Suprapubic skin (tissue), 4 donors: Measurements from ENCODE around the gene WASF2. TPM values are rescaled to one million over a fixed set of nuclear protein-coding genes. Genes with fewer than 3 reads are reported as not detected.
A peak's percentile ranks its signal among the peaks of the same experiment; 100 is the strongest.

Source experiments
- DNase-seq, 2 donors: peaks; one replicate each; pipeline ENCODE4 v3.0.0-alpha.2; 2019; ENCODE audit warnings: low spot score in 2 of 2
- H3K27ac ChIP-seq: fragments of 200-600 bp; sonication (generic); one replicate; pipeline ENCODE4 v1.5.1; 2019
- H3K27me3 ChIP-seq: fragments of 200-600 bp; sonication (generic); one replicate; pipeline ENCODE4 v1.5.1; 2019
- H3K36me3 ChIP-seq: fragments of 200-600 bp; sonication (generic); one replicate; pipeline ENCODE4 v1.5.1; 2019
- H3K4me1 ChIP-seq: fragments of 200-600 bp; sonication (generic); one replicate; pipeline ENCODE4 v1.5.1; 2019
- H3K4me3 ChIP-seq: fragments of 200-600 bp; sonication (generic); one replicate; pipeline ENCODE4 v1.5.1; 2019; ENCODE audit warnings: mild to moderate bottlenecking
- H3K9me3 ChIP-seq: fragments of 200-600 bp; sonication (generic); one replicate; pipeline ENCODE4 v1.5.1; 2019
- CTCF ChIP-seq, 2 donors: fragments of 200-600 bp in 1 of 2; fragments of 450-650 bp in 1 of 2; sonication (generic) in 1 of 2; IDR thresholded peaks; one replicate each; pipeline ENCODE4 v1.5.1; 2016 to 2019; ENCODE audit warnings: antibody characterized with exemption in 2 of 2, mild to moderate bottlenecking in 1 of 2, moderate library complexity in 1 of 2
- EP300 ChIP-seq: sonication (generic); formaldehyde crosslinking; IDR thresholded peaks from one replicate; pipeline ENCODE4 v1.6.1; 2017; ENCODE audit warnings: antibody characterized with exemption
- POLR2A ChIP-seq, 2 donors: fragments of 450-650 bp; IDR thresholded peaks; one replicate each; pipeline ENCODE4 v1.6.1; 2017; ENCODE audit warnings: antibody characterized with exemption in 2 of 2, mild to moderate bottlenecking in 2 of 2, moderate library complexity in 2 of 2
- POLR2AphosphoS5 ChIP-seq, 3 donors: sonication (generic); formaldehyde crosslinking; IDR thresholded peaks; one replicate each; pipeline ENCODE4 v1.6.1; 2017; ENCODE audit warnings: antibody characterized with exemption in 3 of 3
- WGBS: methylation state at CpG from one replicate; pipeline ENCODE4 v1.1.5; 2018; 5-methylcytosine and 5-hydroxymethylcytosine counted together
- total RNA-seq, 4 donors: library from RNA; depleted of rRNA; stranded (reverse); fragments of >200 nt; gene quantifications; one replicate each; pipeline ENCODE4 v1.1.0, GENCODE V29; 2016

The WASF2 gene
- total RNA-seq, 4 donors from 2014 or later = 69.0 to 96.0 (median 90.4) TPM

- 1% methylated on average over 18 of the region's 67 CpGs for WGBS
- peak in 1 of 2 donors; percentile 17 for TF ChIP-seq CTCF (IDR thresholded peaks at IDR 0.05)
- TF ChIP-seq EP300 = no peak
- TF ChIP-seq POLR2A (IDR thresholded peaks at IDR 0.05) = peak in 1 of 2 donors; percentile 43
- TF ChIP-seq POLR2AphosphoS5 (IDR thresholded peaks at IDR 0.05) = peak in 2 of 3 donors; percentile 66 to 80
- no peaks in the 10 kb centered on the region for H3K27me3 ChIP-seq
- H3K27ac ChIP-seq = peak within 1 kb of the TSS; percentile 99
- peaks cover 31% of the 10 kb centered on the region for H3K36me3 ChIP-seq
- H3K4me3 ChIP-seq = peak within 1 kb of the TSS; percentile 60
- no peaks in the 10 kb centered on the region for H3K9me3 ChIP-seq
- peaks cover 48% of the 10 kb centered on the region for H3K4me1 ChIP-seq
- peak; percentile 95 for DNase-seq
Measured at GRCh38 chr1:27366411-27367159, 123.4 kb downstream of the WASF2 start, which contains the start of gene MAP3K6. TSS of gene MAP3K6 (minus strand) at chr1:27366961. CDS start at chr1:27366597, 364 bp downstream.

- peaks cover 48% of the 10 kb centered on the region for H3K4me1 ChIP-seq
- TF ChIP-seq POLR2AphosphoS5 (IDR thresholded peaks at IDR 0.05) (no peak), EP300 (no peak), CTCF (IDR thresholded peaks at IDR 0.05) (no peak), POLR2A (IDR thresholded peaks at IDR 0.05) (no peak)
Measured at GRCh38 chr1:27366113-27366410, 123.9 kb downstream of the WASF2 start.

GRCh38 chr1:27365372-27366112, 124.4 kb downstream of the WASF2 start:
- TF ChIP-seq POLR2A (IDR thresholded peaks at IDR 0.05) = peak in 1 of 2 donors; percentile 47
- TF ChIP-seq CTCF (IDR thresholded peaks at IDR 0.05) = no peak
- Histone ChIP-seq H3K27me3 (no peaks in the 10 kb centered on the region), H3K4me3 (peak overlapping the region; percentile 60), H3K4me1 (peaks cover 53% of the 10 kb centered on the region), H3K36me3 (peaks cover 40% of the 10 kb centered on the region), H3K9me3 (no peaks in the 10 kb centered on the region), H3K27ac (peak overlapping the region; percentile 99)
- peak; percentile 95 to 97 for DNase-seq
- under 1% methylated on average over 37 of the region's 40 CpGs for WGBS

More at GRCh38 chr1:27366113-27366410, 123.9 kb downstream of the WASF2 start:
- Histone ChIP-seq H3K27me3 (no peaks in the 10 kb centered on the region), H3K27ac (peak overlapping the region; percentile 99), H3K4me3 (peak overlapping the region; percentile 60), H3K36me3 (peaks cover 36% of the 10 kb centered on the region), H3K9me3 (no peaks in the 10 kb centered on the region)
- 1% methylated on average over 9 of the region's 30 CpGs for WGBS
- peak; percentile 94 to 95 for DNase-seq

- DNase-seq = no peak
- WGBS = 63% methylated on average over 6 of the region's 11 CpGs
- Histone ChIP-seq H3K4me3 (peak overlapping the region; percentile 60), H3K27me3 (no peaks in the 10 kb centered on the region), H3K9me3 (no peaks in the 10 kb centered on the region), H3K27ac (peak overlapping the region; percentile 99), H3K36me3 (peaks cover 47% of the 10 kb centered on the region), H3K4me1 (peaks cover 61% of the 10 kb centered on the region)
- TF ChIP-seq EP300 (no peak), CTCF (IDR thresholded peaks at IDR 0.05) (no peak), POLR2AphosphoS5 (IDR thresholded peaks at IDR 0.05) (no peak)
Measured at GRCh38 chr1:27364696-27365371, 125.1 kb downstream of the WASF2 start.
